Measurements from ENCODE around the gene PADI1.

Gene PADI1

GRCh38 chr1:17286646-17287045, 81.7 kb downstream of the PADI1 start:
- TF ChIP-seq, protein P1, sequence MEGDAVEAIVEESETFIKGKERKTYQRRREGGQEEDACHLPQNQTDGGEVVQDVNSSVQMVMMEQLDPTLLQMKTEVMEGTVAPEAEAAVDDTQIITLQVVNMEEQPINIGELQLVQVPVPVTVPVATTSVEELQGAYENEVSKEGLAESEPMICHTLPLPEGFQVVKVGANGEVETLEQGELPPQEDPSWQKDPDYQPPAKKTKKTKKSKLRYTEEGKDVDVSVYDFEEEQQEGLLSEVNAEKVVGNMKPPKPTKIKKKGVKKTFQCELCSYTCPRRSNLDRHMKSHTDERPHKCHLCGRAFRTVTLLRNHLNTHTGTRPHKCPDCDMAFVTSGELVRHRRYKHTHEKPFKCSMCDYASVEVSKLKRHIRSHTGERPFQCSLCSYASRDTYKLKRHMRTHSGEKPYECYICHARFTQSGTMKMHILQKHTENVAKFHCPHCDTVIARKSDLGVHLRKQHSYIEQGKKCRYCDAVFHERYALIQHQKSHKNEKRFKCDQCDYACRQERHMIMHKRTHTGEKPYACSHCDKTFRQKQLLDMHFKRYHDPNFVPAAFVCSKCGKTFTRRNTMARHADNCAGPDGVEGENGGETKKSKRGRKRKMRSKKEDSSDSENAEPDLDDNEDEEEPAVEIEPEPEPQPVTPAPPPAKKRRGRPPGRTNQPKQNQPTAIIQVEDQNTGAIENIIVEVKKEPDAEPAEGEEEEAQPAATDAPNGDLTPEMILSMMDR (IDR thresholded peaks at IDR 0.05; ENCODE audit: low read length, missing control alignments) = no peak
- H3K4me3 ChIP-seq (replicated peaks; ENCODE audit: low read depth, low read length) = no peak overlapping the region
- DNase-seq (ENCODE audit: low read depth) = no peak

- TF ChIP-seq, protein P1 (IDR thresholded peaks at IDR 0.05; ENCODE audit: low read length, missing control alignments) = no peak
- DNase-seq (ENCODE audit: low read depth) = peak; percentile 78
- no peak overlapping the region for H3K4me3 ChIP-seq (replicated peaks; ENCODE audit: low read depth, low read length)
Measured at GRCh38 chr1:17287130-17287776, 82.3 kb downstream of the PADI1 start.

DNA sequence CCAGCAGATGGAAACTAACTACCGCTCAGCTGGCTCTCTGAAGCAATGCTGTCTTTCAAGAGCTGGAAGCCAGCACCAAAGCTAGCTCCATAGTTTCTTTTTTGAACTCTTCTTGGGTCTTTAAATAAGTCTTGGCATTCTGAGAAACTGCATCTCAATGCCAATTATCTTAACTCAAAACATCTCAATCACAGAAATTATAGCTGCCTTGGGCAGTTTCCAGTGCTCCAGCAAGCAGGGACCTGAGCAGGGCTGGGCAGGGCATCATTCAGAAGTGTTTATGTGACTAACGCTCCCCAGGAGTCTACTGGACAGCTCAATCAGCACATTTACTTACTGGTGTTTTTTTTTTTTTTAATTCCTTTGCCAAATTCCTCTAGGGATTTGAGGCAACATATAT, 84.8 kb downstream of the PADI1 start:
- DNase-seq (ENCODE audit: low read depth) = peak; percentile 9
- TF ChIP-seq, protein P1 (IDR thresholded peaks at IDR 0.05; ENCODE audit: low read length, missing control alignments) = no peak
- no peak overlapping the region for H3K4me3 ChIP-seq (replicated peaks; ENCODE audit: low read depth, low read length)

DNA sequence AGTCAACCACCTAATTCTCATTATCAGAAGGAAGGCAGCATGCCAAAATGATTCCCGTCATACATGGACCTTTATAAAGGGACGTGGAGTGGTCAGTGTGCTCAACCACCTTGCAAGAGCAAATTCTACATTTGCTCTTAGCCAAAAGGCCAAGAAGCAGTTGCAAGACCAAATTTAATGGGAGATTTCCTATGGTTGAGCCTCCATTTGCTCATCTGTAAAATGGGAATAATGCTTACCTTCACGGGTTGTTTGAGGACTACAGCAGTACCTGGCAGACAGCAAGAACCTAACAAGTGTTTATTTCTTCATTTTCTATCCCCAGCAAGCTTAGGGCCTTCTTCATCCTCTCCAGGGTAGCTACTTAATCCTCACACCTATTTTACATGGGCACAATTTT, 85.6 kb downstream of the PADI1 start:
- TF ChIP-seq, protein P1 (IDR thresholded peaks at IDR 0.05; ENCODE audit: low read length, missing control alignments) = no peak
- H3K4me3 ChIP-seq (replicated peaks; ENCODE audit: low read depth, low read length) = no peak overlapping the region

DNA sequence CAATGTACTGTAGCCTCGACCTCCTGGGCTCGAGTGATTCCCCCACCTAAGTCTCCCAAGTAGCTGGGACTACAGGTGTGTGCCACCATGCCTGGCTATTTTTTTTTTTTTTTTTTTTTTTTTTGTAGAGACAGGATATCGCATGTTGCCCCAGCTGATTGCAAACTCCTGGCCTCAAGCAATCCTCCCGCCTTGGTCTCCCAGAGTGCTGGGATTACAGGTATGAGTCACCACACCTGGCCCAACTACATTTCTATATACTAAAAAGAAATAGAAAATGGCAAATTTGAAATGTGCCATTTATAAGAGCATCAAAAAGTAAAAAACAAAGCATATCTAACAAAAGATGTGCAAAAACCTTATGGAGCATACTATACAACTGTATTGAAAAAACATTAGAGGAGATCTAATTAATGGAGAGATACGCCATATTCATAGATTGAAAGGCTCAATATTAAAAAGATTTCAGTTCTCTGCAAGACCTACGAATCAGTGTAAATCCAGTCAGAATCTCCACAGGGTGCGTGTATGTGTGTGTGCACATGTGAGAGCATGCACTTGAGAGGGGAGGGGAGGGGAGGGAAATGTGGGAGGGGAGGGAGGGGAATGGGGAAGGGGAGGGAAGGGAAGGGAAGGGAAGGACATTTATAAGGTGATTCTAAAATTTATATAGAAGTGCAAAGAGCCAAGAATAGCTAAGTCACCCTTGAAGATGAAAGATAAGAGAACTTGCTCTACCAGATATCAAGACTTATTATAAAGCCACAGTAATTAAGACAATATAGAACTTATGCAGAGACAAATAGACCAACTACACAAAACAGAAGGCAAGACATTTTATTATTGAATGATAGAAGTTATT, 87.6 kb downstream of the PADI1 start:
- TF ChIP-seq, protein P1 (IDR thresholded peaks at IDR 0.05; ENCODE audit: low read length, missing control alignments) = no peak
- no peak for DNase-seq (ENCODE audit: low read depth)
- no peak overlapping the region for H3K4me3 ChIP-seq (replicated peaks; ENCODE audit: low read depth, low read length)

More for the DNA sequence above, 85.6 kb downstream of the PADI1 start:
- no peak for DNase-seq (ENCODE audit: low read depth)

GRCh38 chr1:17293681-17294425, 88.9 kb downstream of the PADI1 start:
- H3K4me3 ChIP-seq (replicated peaks; ENCODE audit: low read depth, low read length) = no peak overlapping the region
- DNase-seq (ENCODE audit: low read depth) = no peak
- TF ChIP-seq, protein P1 (IDR thresholded peaks at IDR 0.05; ENCODE audit: low read length, missing control alignments) = no peak
